ENCODE data around the gene ETV3.

GRCh38 chr1:157176591-157177121 is 38.5 kb upstream of the ETV3 start:
- TF ChIP-seq, protein P1, sequence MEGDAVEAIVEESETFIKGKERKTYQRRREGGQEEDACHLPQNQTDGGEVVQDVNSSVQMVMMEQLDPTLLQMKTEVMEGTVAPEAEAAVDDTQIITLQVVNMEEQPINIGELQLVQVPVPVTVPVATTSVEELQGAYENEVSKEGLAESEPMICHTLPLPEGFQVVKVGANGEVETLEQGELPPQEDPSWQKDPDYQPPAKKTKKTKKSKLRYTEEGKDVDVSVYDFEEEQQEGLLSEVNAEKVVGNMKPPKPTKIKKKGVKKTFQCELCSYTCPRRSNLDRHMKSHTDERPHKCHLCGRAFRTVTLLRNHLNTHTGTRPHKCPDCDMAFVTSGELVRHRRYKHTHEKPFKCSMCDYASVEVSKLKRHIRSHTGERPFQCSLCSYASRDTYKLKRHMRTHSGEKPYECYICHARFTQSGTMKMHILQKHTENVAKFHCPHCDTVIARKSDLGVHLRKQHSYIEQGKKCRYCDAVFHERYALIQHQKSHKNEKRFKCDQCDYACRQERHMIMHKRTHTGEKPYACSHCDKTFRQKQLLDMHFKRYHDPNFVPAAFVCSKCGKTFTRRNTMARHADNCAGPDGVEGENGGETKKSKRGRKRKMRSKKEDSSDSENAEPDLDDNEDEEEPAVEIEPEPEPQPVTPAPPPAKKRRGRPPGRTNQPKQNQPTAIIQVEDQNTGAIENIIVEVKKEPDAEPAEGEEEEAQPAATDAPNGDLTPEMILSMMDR (conservative IDR thresholded peaks at IDR 0.05), result no peak
- no peak for TF ChIP-seq EZH2 (IDR thresholded peaks at IDR 0.05; ENCODE audit: low read depth)
